Measurements from ENCODE around the gene NFKBIE. TPM values are rescaled to one million over a fixed set of nuclear protein-coding genes. Genes with fewer than 3 reads are reported as not detected.

The NFKBIE gene
- total and polyA plus RNA-seq, 2 of the 13 experiments (the other 11 are each of a cell fraction or from before 2014, with no cell fraction given): 6.7 to 14.5 TPM

DNA sequence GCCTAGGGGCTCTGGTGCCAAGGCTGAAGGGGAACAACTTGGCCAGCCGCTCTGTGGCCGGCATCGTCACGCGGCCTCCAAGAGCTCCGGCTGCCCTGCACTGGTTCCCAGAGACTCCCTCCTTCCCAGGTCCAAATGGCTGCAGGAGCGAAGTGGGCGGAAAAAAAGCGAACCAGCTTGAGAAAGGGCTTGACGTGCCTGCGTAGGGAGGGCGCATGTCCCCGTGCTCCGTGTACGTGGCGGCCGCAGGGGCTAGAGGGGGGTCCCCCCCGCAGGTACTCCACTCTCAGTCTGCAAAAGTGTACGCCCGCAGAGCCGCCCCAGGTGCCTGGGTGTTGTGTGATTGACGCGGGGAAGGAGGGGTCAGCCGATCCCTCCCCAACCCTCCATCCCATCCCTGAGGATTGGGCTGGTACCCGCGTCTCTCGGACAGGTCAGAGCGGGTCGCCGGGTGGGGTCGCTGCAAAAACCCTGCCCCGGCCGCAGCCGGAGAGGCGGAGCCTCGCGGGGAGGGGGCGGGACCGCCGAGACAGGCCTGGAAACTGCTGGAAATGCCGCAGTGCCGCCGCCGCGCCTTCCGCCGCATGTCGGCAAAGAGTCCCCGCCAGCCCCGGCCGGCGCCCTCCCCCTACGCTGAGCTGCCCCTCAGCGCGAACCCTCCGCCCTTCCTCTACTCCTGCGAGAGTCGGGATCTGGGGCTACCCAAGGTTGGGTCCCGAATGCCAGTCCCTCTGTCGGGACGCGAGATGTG lies 19.3 kb downstream of the NFKBIE start (continued):
- TF ChIP-seq, protein P1, sequence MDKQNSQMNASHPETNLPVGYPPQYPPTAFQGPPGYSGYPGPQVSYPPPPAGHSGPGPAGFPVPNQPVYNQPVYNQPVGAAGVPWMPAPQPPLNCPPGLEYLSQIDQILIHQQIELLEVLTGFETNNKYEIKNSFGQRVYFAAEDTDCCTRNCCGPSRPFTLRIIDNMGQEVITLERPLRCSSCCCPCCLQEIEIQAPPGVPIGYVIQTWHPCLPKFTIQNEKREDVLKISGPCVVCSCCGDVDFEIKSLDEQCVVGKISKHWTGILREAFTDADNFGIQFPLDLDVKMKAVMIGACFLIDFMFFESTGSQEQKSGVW (CRISPR knock-in tag; IDR thresholded peaks at IDR 0.05; ENCODE audit: borderline replicate concordance): no peak
- TF ChIP-seq GFI1 (CRISPR knock-in tag; IDR thresholded peaks at IDR 0.05; ENCODE audit: borderline replicate concordance): peak; percentile 87
- no peak for TF ChIP-seq MEIS1 (CRISPR knock-in tag; IDR thresholded peaks at IDR 0.05; ENCODE audit: borderline replicate concordance)
- 0 out of 2 replicates have a peak, but pooled peaks have one; percentile 14 for TF ChIP-seq NR2C2 (CRISPR knock-in tag; IDR thresholded peaks at IDR 0.05; ENCODE audit: borderline replicate concordance)
- TF ChIP-seq, protein P2, sequence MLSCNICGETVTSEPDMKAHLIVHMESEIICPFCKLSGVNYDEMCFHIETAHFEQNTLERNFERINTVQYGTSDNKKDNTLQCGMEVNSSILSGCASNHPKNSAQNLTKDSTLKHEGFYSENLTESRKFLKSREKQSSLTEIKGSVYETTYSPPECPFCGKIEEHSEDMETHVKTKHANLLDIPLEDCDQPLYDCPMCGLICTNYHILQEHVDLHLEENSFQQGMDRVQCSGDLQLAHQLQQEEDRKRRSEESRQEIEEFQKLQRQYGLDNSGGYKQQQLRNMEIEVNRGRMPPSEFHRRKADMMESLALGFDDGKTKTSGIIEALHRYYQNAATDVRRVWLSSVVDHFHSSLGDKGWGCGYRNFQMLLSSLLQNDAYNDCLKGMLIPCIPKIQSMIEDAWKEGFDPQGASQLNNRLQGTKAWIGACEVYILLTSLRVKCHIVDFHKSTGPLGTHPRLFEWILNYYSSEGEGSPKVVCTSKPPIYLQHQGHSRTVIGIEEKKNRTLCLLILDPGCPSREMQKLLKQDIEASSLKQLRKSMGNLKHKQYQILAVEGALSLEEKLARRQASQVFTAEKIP (CRISPR knock-in tag; IDR thresholded peaks at IDR 0.05; ENCODE audit: borderline replicate concordance): no peak
- TF ChIP-seq, protein P3, sequence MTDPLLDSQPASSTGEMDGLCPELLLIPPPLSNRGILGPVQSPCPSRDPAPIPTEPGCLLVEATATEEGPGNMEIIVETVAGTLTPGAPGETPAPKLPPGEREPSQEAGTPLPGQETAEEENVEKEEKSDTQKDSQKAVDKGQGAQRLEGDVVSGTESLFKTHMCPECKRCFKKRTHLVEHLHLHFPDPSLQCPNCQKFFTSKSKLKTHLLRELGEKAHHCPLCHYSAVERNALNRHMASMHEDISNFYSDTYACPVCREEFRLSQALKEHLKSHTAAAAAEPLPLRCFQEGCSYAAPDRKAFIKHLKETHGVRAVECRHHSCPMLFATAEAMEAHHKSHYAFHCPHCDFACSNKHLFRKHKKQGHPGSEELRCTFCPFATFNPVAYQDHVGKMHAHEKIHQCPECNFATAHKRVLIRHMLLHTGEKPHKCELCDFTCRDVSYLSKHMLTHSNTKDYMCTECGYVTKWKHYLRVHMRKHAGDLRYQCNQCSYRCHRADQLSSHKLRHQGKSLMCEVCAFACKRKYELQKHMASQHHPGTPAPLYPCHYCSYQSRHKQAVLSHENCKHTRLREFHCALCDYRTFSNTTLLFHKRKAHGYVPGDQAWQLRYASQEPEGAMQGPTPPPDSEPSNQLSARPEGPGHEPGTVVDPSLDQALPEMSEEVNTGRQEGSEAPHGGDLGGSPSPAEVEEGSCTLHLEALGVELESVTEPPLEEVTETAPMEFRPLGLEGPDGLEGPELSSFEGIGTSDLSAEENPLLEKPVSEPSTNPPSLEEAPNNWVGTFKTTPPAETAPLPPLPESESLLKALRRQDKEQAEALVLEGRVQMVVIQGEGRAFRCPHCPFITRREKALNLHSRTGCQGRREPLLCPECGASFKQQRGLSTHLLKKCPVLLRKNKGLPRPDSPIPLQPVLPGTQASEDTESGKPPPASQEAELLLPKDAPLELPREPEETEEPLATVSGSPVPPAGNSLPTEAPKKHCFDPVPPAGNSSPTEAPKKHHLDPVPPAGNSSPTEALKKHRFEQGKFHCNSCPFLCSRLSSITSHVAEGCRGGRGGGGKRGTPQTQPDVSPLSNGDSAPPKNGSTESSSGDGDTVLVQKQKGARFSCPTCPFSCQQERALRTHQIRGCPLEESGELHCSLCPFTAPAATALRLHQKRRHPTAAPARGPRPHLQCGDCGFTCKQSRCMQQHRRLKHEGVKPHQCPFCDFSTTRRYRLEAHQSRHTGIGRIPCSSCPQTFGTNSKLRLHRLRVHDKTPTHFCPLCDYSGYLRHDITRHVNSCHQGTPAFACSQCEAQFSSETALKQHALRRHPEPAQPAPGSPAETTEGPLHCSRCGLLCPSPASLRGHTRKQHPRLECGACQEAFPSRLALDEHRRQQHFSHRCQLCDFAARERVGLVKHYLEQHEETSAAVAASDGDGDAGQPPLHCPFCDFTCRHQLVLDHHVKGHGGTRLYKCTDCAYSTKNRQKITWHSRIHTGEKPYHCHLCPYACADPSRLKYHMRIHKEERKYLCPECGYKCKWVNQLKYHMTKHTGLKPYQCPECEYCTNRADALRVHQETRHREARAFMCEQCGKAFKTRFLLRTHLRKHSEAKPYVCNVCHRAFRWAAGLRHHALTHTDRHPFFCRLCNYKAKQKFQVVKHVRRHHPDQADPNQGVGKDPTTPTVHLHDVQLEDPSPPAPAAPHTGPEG (CRISPR knock-in tag; IDR thresholded peaks at IDR 0.05): no peak; the same call in 1 of the 2 replicates
- TF ChIP-seq KLF6 (CRISPR knock-in tag; IDR thresholded peaks at IDR 0.05): peak; percentile 81
- TF ChIP-seq SP140L (CRISPR knock-in tag; IDR thresholded peaks at IDR 0.05; ENCODE audit: borderline replicate concordance): 0 out of 2 replicates have a peak, but pooled peaks have one; percentile 75
- peak; percentile 32; the same call in 1 of the 2 replicates for TF ChIP-seq TOE1 (CRISPR knock-in tag; IDR thresholded peaks at IDR 0.05)
- no peak for TF ChIP-seq ZNF790 (CRISPR knock-in tag; IDR thresholded peaks at IDR 0.05; ENCODE audit: borderline replicate concordance)
- peak; percentile 61; the same call in 1 of the 2 replicates for TF ChIP-seq FOXJ3 (CRISPR knock-in tag; IDR thresholded peaks at IDR 0.05; ENCODE audit: borderline replicate concordance)
- TF ChIP-seq, protein P4, sequence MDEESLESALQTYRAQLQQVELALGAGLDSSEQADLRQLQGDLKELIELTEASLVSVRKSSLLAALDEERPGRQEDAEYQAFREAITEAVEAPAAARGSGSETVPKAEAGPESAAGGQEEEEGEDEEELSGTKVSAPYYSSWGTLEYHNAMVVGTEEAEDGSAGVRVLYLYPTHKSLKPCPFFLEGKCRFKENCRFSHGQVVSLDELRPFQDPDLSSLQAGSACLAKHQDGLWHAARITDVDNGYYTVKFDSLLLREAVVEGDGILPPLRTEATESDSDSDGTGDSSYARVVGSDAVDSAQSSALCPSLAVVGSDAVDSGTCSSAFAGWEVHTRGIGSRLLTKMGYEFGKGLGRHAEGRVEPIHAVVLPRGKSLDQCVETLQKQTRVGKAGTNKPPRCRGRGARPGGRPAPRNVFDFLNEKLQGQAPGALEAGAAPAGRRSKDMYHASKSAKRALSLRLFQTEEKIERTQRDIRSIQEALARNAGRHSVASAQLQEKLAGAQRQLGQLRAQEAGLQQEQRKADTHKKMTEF (CRISPR knock-in tag; IDR thresholded peaks at IDR 0.05): peak; percentile 95
- TF ChIP-seq MATR3 (CRISPR knock-in tag; IDR thresholded peaks at IDR 0.05): no peak
- TF ChIP-seq, protein P5, sequence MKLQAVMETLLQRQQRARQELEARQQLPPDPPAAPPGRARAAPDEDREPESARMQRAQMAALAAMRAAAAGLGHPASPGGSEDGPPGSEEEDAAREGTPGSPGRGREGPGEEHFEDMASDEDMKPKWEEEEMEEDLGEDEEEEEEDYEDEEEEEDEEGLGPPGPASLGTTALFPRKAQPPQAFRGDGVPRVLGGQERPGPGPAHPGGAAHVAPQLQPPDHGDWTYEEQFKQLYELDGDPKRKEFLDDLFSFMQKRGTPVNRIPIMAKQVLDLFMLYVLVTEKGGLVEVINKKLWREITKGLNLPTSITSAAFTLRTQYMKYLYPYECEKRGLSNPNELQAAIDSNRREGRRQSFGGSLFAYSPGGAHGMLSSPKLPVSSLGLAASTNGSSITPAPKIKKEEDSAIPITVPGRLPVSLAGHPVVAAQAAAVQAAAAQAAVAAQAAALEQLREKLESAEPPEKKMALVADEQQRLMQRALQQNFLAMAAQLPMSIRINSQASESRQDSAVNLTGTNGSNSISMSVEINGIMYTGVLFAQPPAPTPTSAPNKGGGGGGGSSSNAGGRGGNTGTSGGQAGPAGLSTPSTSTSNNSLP (IDR thresholded peaks at IDR 0.05; ENCODE audit: low read depth, low read length): peak; percentile 60
- 0 out of 2 replicates have a peak, but pooled peaks have one; percentile 55 for TF ChIP-seq ZSCAN12 (CRISPR knock-in tag; IDR thresholded peaks at IDR 0.05)

Data from HepG2 (cell line).